HCT116 (cell line): Measurements from ENCODE around the gene CRK.

Experiments used
- CEBPB ChIP-seq: IDR thresholded peaks from 2 replicates; pipeline ENCODE4 v1.6.1; 2012; ENCODE audit warnings: low read depth
- TCF7L2 ChIP-seq: IDR thresholded peaks from 2 replicates; pipeline ENCODE4 v1.7.0; 2011; ENCODE audit warnings: borderline replicate concordance, inconsistent platforms; ENCODE audit not compliant: insufficient read depth, insufficient read length; ENCODE audit errors: extremely low read depth

DNA sequence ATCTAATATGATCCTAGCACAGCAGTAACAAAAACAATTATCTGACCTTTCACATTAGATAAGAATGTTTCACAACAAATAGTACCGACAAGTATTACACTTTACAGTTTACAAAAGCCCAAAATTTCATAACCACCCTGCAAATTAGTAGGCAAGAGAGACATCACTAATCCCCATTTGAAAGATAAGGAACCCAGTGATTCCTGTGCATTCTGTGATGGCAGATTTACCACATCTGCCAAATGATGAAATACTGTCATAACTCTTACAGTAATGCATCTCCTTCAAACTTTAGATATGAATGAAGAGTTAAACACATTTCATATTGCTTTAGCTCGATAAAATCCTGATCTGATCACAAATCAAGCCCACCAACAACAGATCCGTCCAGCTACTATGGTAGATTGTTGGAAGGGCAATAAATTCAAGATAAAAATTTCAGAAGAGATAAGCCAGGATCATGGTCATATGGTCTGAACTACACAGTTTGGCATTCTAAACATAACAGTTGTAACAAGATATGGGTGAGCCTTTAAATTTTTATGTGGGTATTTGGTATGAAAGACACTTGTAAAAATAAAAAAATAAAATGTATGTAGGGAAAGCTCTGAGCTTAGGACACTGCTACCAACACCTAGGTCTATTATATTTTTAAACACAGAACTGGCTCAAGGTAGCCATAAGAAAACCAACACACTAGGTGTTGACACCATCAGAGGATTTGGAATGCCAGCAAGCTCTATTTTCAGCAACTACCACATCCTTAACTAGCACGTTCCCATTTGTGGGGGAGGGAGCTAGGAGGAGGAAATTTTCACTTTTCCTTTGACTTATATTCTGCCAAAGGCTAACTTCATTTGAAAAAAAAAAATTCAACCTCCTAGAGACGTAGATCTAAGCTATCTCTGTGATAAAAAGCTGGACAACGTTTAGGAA lies 65.3 kb downstream of the CRK start:
- TF ChIP-seq TCF7L2: no peak
- TF ChIP-seq CEBPB: no peak
